Measurements from ENCODE around the gene SLC24A3.

Gene SLC24A3

GRCh38 chr20:19236371-19237055 lies 24.1 kb downstream of the SLC24A3 start:
- DNase-seq: no peak

GRCh38 chr20:19241440-19241839 lies 29.0 kb downstream of the SLC24A3 start:
- peak in 2 of 56 donors; percentile 7 to 16 for DNase-seq

GRCh38 chr20:19244291-19244690 lies 31.8 kb downstream of the SLC24A3 start:
- DNase-seq: no peak

GRCh38 chr20:19249106-19249879 lies 36.9 kb downstream of the SLC24A3 start:
- DNase-seq: no peak

GRCh38 chr20:19250346-19250745 lies 37.9 kb downstream of the SLC24A3 start:
- no peak for DNase-seq

GRCh38 chr20:19251506-19251905 lies 39.1 kb downstream of the SLC24A3 start:
- DNase-seq: no peak

GRCh38 chr20:19251958-19252357 lies 39.5 kb downstream of the SLC24A3 start:
- DNase-seq: no peak

GRCh38 chr20:19252451-19253120 lies 40.1 kb downstream of the SLC24A3 start:
- DNase-seq: no peak

- DNase-seq: no peak
Measured at GRCh38 chr20:19253316-19253715, 40.9 kb downstream of the SLC24A3 start.

GRCh38 chr20:19253916-19254820 lies 41.7 kb downstream of the SLC24A3 start:
- no peak for DNase-seq

GRCh38 chr20:19254956-19255355 lies 42.5 kb downstream of the SLC24A3 start:
- no peak for DNase-seq

GRCh38 chr20:19256085-19256484 lies 43.6 kb downstream of the SLC24A3 start:
- DNase-seq: no peak

- no peak for DNase-seq
Measured at GRCh38 chr20:19256906-19257595, 44.6 kb downstream of the SLC24A3 start.

GRCh38 chr20:19257865-19258264 lies 45.4 kb downstream of the SLC24A3 start:
- DNase-seq: no peak

- DNase-seq: no peak
Measured at GRCh38 chr20:19259141-19259591, 46.7 kb downstream of the SLC24A3 start.

GRCh38 chr20:19260412-19261090 lies 48.1 kb downstream of the SLC24A3 start:
- DNase-seq: no peak

GRCh38 chr20:19264191-19264590 lies 51.7 kb downstream of the SLC24A3 start:
- no peak for DNase-seq

- no peak for DNase-seq
Measured at GRCh38 chr20:19265646-19266374, 53.4 kb downstream of the SLC24A3 start.

GRCh38 chr20:19268426-19268825 lies 56.0 kb downstream of the SLC24A3 start:
- DNase-seq: no peak
